Hepatic stellate cell (primary cell): Measurements from ENCODE around the gene C11orf91.
"Not testable (repeated sequence)": the region's sequence is repeated elsewhere in the genome, so short reads cannot be mapped to it uniquely, and the experiment has no call there.

ENCODE experiments used
- DNase-seq: peaks from one replicate; pipeline ENCODE4 v3.0.0; 2011; ENCODE audit warnings: low spot score

The C11orf91 gene

GRCh38 chr11:33696411-33696810 is 4.2 kb downstream of the C11orf91 start:
- DNase-seq, result no peak

GRCh38 chr11:33695051-33695566 is 5.5 kb downstream of the C11orf91 start:
- DNase-seq, result no peak

GRCh38 chr11:33694346-33695050 is 6.1 kb downstream of the C11orf91 start:
- no peak for DNase-seq

- no peak for DNase-seq
Observed at GRCh38 chr11:33692541-33692940, 8.1 kb downstream of the C11orf91 start.

GRCh38 chr11:33692013-33692504 is 8.6 kb downstream of the C11orf91 start:
- DNase-seq, result peak; percentile 54

- DNase-seq, result no peak
Observed at GRCh38 chr11:33691066-33691864, 9.4 kb downstream of the C11orf91 start.

- peak; percentile 68 for DNase-seq
Observed at GRCh38 chr11:33690290-33691065, 10.1 kb downstream of the C11orf91 start.

- no peak for DNase-seq
Observed at GRCh38 chr11:33689501-33689900, 11.1 kb downstream of the C11orf91 start.

GRCh38 chr11:33689085-33689484 is 11.5 kb downstream of the C11orf91 start:
- DNase-seq, result no peak

- DNase-seq, result peak; percentile 44
Observed at GRCh38 chr11:33687733-33688479, 12.7 kb downstream of the C11orf91 start.

- DNase-seq, result no peak
Observed at GRCh38 chr11:33685082-33685481, 15.5 kb downstream of the C11orf91 start.

GRCh38 chr11:33684003-33684706 is 16.5 kb downstream of the C11orf91 start:
- DNase-seq, result no peak

- DNase-seq, result no peak
Observed at GRCh38 chr11:33682446-33682845, 18.2 kb downstream of the C11orf91 start.

- no peak for DNase-seq
Observed at GRCh38 chr11:33682019-33682418, 18.6 kb downstream of the C11orf91 start.

- DNase-seq, result not testable (repeated sequence)
Observed at GRCh38 chr11:33678616-33679015, 22.0 kb downstream of the C11orf91 start.

- DNase-seq, result peak; percentile 79
Observed at GRCh38 chr11:33674035-33674814, 26.4 kb downstream of the C11orf91 start.

GRCh38 chr11:33672273-33672672 is 28.4 kb downstream of the C11orf91 start:
- DNase-seq, result no peak

GRCh38 chr11:33670250-33671011 is 30.2 kb downstream of the C11orf91 start:
- peak; percentile 74 for DNase-seq

- DNase-seq, result no peak
Observed at GRCh38 chr11:33669598-33670249, 30.9 kb downstream of the C11orf91 start.
